ENCODE measurements around the gene INTS7.

The INTS7 gene

DNA sequence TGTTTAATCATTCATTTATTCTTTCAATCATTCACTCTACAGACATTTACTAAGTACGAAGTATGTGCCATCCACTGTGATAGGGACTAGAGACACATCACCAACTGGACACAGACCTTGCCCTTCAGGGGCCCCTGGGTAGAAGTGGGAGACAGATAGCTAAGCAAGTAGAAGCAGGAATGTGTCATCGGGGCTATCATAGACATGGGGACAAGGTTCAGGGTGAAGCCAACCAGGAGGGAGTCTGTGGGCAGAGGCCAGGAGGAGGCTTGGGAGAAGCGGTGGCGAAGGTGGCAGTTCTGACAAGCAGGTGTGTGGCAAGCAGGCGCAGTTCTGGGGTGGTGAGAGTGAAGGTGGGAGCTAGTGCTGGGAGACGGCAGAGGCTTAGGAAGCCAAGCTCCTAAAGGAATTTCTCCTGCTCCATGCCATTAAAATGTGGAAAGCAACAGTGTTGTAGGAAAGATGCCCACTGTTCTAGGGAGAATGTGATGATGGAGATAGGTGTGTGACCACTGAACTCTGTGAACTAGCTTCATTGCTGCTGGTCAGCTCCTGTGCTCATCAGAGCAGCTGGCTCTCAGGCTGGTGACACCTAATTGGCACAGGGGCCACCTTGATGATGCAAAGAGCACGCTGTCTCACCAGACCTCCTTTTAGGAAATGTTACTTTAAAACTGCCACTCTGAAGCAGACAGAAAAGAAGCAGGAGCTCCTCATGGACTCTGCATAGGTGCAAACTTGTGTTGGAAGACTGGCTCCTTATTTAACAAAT lies 125.1 kb downstream of the INTS7 start:
- no peak overlapping the region for H3K27ac ChIP-seq (ENCODE audit: low read depth, low read length)

GRCh38 chr1:211909395-211909794 lies 126.0 kb downstream of the INTS7 start:
- H3K9ac ChIP-seq (ENCODE audit: low read depth in 1 of 2, low read length in 2 of 2): no peak overlapping the region
- H3K4me3 ChIP-seq (ENCODE audit: low read depth in 1 of 2, low read length in 2 of 2): no peak overlapping the region
- no peaks in the 10 kb centered on the region for H3K9me3 ChIP-seq (ENCODE audit: control insufficient read depth in 1 of 2, low read length in 2 of 2)
- H3K27ac ChIP-seq (ENCODE audit: low read depth, low read length): no peak overlapping the region
- H3K4me1 ChIP-seq (ENCODE audit: control insufficient read depth in 1 of 2, insufficient read depth in 2 of 2, low read length in 2 of 2): peaks cover 30 to 31% of the 10 kb centered on the region in 2 donors
- no peaks in the 10 kb centered on the region for H3K36me3 ChIP-seq (ENCODE audit: control insufficient read depth in 1 of 2, insufficient read depth in 2 of 2, low read length in 2 of 2)
- H3K27me3 ChIP-seq (ENCODE audit: control insufficient read depth in 1 of 2, insufficient read depth in 2 of 2, low read length in 2 of 2): no peaks in the 10 kb centered on the region

More for the DNA sequence above, 125.1 kb downstream of the INTS7 start:
- Histone ChIP-seq H3K4me1 (ENCODE audit: control insufficient read depth in 1 of 2, insufficient read depth in 2 of 2, low read length in 2 of 2) (peaks cover 30 to 31% of the 10 kb centered on the region in 2 donors), H3K27me3 (ENCODE audit: control insufficient read depth in 1 of 2, insufficient read depth in 2 of 2, low read length in 2 of 2) (no peaks in the 10 kb centered on the region), H3K4me3 (ENCODE audit: low read depth in 1 of 2, low read length in 2 of 2) (peak overlapping the region in 1 of 2 donors; percentile 4), H3K36me3 (ENCODE audit: control insufficient read depth in 1 of 2, insufficient read depth in 2 of 2, low read length in 2 of 2) (no peaks in the 10 kb centered on the region), H3K9ac (ENCODE audit: low read depth in 1 of 2, low read length in 2 of 2) (no peak overlapping the region), H3K9me3 (ENCODE audit: control insufficient read depth in 1 of 2, low read length in 2 of 2) (no peaks in the 10 kb centered on the region)

- Histone ChIP-seq H3K9me3 (ENCODE audit: control insufficient read depth in 1 of 2, low read length in 2 of 2) (no peaks in the 10 kb centered on the region), H3K9ac (ENCODE audit: low read depth in 1 of 2, low read length in 2 of 2) (no peak overlapping the region), H3K36me3 (ENCODE audit: control insufficient read depth in 1 of 2, insufficient read depth in 2 of 2, low read length in 2 of 2) (no peaks in the 10 kb centered on the region), H3K27me3 (ENCODE audit: control insufficient read depth in 1 of 2, insufficient read depth in 2 of 2, low read length in 2 of 2) (no peaks in the 10 kb centered on the region), H3K27ac (ENCODE audit: low read depth, low read length) (no peak overlapping the region), H3K4me1 (ENCODE audit: control insufficient read depth in 1 of 2, insufficient read depth in 2 of 2, low read length in 2 of 2) (peaks cover 30 to 31% of the 10 kb centered on the region in 2 donors), H3K4me3 (ENCODE audit: low read depth in 1 of 2, low read length in 2 of 2) (no peak overlapping the region)
Observed at GRCh38 chr1:211908951-211909350, 126.4 kb downstream of the INTS7 start.

GRCh38 chr1:211908453-211908852 lies 126.9 kb downstream of the INTS7 start:
- H3K9me3 ChIP-seq (ENCODE audit: control insufficient read depth in 1 of 2, low read length in 2 of 2): no peaks in the 10 kb centered on the region
- no peaks in the 10 kb centered on the region for H3K27me3 ChIP-seq (ENCODE audit: control insufficient read depth in 1 of 2, insufficient read depth in 2 of 2, low read length in 2 of 2)
- no peaks in the 10 kb centered on the region for H3K36me3 ChIP-seq (ENCODE audit: control insufficient read depth in 1 of 2, insufficient read depth in 2 of 2, low read length in 2 of 2)
- no peak overlapping the region for H3K4me3 ChIP-seq (ENCODE audit: low read depth in 1 of 2, low read length in 2 of 2)
- H3K27ac ChIP-seq (ENCODE audit: low read depth, low read length): no peak overlapping the region
- peaks cover 33 to 34% of the 10 kb centered on the region in 2 donors for H3K4me1 ChIP-seq (ENCODE audit: control insufficient read depth in 1 of 2, insufficient read depth in 2 of 2, low read length in 2 of 2)
- no peak overlapping the region for H3K9ac ChIP-seq (ENCODE audit: low read depth in 1 of 2, low read length in 2 of 2)

DNA sequence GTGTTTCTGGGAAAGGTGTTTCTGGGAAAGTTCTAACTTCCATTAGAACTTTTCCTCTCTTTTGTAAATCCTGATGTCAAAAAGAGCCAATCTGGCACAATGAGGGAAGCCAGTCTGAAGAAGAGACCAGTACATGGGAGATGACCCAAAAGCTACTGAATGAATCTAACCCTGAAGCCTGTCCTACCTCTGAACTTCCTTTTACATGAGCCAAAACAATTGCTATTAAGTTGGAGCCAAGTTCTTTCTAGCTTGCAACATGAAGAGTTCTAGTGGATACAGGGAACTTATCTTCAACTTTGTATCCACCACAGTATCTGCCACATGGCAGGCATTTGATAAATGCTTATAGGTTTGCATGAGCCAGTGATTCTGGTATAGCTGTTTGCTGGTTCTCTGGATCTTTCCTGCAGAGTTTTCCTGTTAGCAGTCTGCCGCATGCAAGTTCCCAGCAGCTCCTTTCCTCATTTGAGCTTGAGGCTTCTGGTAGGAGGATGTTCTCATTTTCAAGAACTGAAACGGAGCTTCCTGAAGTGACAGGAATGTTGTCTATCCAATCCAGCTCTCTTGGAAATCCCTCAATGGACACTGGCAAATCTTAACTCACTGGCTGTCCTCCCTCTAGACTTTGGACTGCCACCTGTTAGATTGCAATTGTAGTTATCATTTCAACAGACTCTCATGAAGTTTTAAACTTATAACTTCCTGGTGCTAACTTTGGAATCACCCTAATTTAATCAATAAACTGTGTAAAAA lies 131.7 kb downstream of the INTS7 start:
- H3K9ac ChIP-seq (ENCODE audit: low read depth in 1 of 2, low read length in 2 of 2): no peak overlapping the region
- peaks cover 10 to 13% of the 10 kb centered on the region in 2 donors for H3K4me1 ChIP-seq (ENCODE audit: control insufficient read depth in 1 of 2, insufficient read depth in 2 of 2, low read length in 2 of 2)
- H3K9me3 ChIP-seq (ENCODE audit: control insufficient read depth in 1 of 2, low read length in 2 of 2): no peaks in the 10 kb centered on the region
- H3K27ac ChIP-seq (ENCODE audit: low read depth, low read length): no peak overlapping the region
- no peaks in the 10 kb centered on the region for H3K27me3 ChIP-seq (ENCODE audit: control insufficient read depth in 1 of 2, insufficient read depth in 2 of 2, low read length in 2 of 2)
- no peaks in the 10 kb centered on the region for H3K36me3 ChIP-seq (ENCODE audit: control insufficient read depth in 1 of 2, insufficient read depth in 2 of 2, low read length in 2 of 2)
- H3K4me3 ChIP-seq (ENCODE audit: low read depth in 1 of 2, low read length in 2 of 2): peak overlapping the region in 1 of 2 donors; percentile 32

DNA sequence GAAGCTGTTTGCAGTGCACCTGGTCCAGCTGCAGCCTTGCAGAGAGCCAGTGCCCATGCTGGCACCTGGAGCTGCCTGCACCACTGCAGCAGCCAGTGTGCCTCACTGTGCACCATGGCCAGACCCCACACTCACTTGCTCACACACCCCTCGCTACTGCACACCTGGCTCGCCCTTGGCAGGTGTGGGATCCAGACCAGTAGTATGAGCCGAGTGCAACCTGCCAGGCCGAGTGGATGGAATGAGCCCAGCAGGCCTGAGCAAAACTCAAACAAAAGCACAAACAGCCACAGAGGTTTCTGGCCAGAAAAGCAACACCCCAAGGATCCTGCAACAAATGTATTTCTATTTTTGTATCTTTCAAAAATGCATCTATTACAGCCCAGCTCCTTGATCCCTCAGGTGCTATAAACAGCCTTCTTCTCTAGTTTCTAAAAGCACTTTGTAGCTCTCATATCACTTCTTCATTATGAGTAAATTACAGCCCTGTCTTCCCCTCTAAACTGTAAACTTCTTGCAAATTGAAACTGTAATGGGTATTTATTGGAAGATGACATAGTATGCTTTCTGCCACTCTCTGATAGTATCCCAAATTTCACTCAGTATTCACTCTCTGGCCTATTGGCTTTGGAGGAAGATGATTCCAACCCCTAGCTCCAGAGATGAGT lies 132.6 kb downstream of the INTS7 start:
- H3K9me3 ChIP-seq (ENCODE audit: control insufficient read depth in 1 of 2, low read length in 2 of 2): no peaks in the 10 kb centered on the region
- H3K27ac ChIP-seq (ENCODE audit: low read depth, low read length): no peak overlapping the region
- no peaks in the 10 kb centered on the region for H3K36me3 ChIP-seq (ENCODE audit: control insufficient read depth in 1 of 2, insufficient read depth in 2 of 2, low read length in 2 of 2)
- no peak overlapping the region for H3K9ac ChIP-seq (ENCODE audit: low read depth in 1 of 2, low read length in 2 of 2)
- no peaks in the 10 kb centered on the region for H3K27me3 ChIP-seq (ENCODE audit: control insufficient read depth in 1 of 2, insufficient read depth in 2 of 2, low read length in 2 of 2)
- peaks cover 10 to 13% of the 10 kb centered on the region in 2 donors for H3K4me1 ChIP-seq (ENCODE audit: control insufficient read depth in 1 of 2, insufficient read depth in 2 of 2, low read length in 2 of 2)
- no peak overlapping the region for H3K4me3 ChIP-seq (ENCODE audit: low read depth in 1 of 2, low read length in 2 of 2)

DNA sequence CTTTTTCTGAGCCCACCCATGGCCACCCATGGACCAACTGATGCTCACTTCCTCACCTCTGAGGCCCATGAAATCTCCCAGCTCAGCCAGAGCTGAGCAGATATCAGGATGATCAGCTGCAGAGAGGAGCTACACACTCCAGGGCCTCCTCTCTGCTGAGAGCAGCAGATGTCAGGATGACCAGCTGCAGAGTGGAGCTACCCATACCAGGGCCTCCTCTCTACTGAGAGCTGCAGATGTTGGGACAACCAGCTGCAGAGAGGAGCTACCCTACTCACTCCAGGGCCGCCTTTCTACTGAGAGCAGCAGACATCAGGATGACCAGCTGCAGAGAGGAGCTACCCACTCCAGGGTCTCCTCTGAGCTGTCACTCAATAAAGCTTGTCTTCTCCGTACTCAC lies 133.4 kb downstream of the INTS7 start:
- no peaks in the 10 kb centered on the region for H3K9me3 ChIP-seq (ENCODE audit: control insufficient read depth in 1 of 2, low read length in 2 of 2)
- no peak overlapping the region for H3K9ac ChIP-seq (ENCODE audit: low read depth in 1 of 2, low read length in 2 of 2)
- H3K36me3 ChIP-seq (ENCODE audit: control insufficient read depth in 1 of 2, insufficient read depth in 2 of 2, low read length in 2 of 2): no peaks in the 10 kb centered on the region
- no peaks in the 10 kb centered on the region for H3K27me3 ChIP-seq (ENCODE audit: control insufficient read depth in 1 of 2, insufficient read depth in 2 of 2, low read length in 2 of 2)
- H3K4me3 ChIP-seq (ENCODE audit: low read depth in 1 of 2, low read length in 2 of 2): no peak overlapping the region
- H3K27ac ChIP-seq (ENCODE audit: low read depth, low read length): no peak overlapping the region
- peaks cover 10 to 13% of the 10 kb centered on the region in 2 donors for H3K4me1 ChIP-seq (ENCODE audit: control insufficient read depth in 1 of 2, insufficient read depth in 2 of 2, low read length in 2 of 2)

DNA sequence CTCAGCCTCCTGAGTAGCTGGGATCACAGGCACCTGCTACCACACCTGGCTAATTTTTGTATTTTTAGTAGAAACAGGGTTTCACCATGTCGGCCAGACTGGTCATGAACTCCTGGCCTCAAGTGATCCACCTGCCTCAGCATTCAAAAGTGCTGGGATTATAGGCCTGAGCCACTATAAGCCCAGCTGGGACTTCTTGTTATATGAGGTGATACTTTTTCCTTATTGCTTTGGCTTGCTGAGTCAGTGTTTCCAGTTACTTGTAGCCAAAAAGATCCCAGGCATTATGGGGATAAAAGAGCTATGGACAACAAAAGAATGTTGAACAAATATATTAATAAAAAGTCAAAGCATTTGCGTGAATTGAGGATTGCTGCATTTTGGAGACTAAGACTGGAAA lies 134.9 kb downstream of the INTS7 start:
- Histone ChIP-seq H3K9me3 (ENCODE audit: control insufficient read depth in 1 of 2, low read length in 2 of 2) (no peaks in the 10 kb centered on the region), H3K9ac (ENCODE audit: low read depth in 1 of 2, low read length in 2 of 2) (no peak overlapping the region), H3K27me3 (ENCODE audit: control insufficient read depth in 1 of 2, insufficient read depth in 2 of 2, low read length in 2 of 2) (no peaks in the 10 kb centered on the region), H3K4me3 (ENCODE audit: low read depth in 1 of 2, low read length in 2 of 2) (no peak overlapping the region), H3K36me3 (ENCODE audit: control insufficient read depth in 1 of 2, insufficient read depth in 2 of 2, low read length in 2 of 2) (no peaks in the 10 kb centered on the region), H3K4me1 (ENCODE audit: control insufficient read depth in 1 of 2, insufficient read depth in 2 of 2, low read length in 2 of 2) (peaks cover 15% of the 10 kb centered on the region in 2 donors), H3K27ac (ENCODE audit: low read depth, low read length) (no peak overlapping the region)

- H3K36me3 ChIP-seq (ENCODE audit: control insufficient read depth in 1 of 2, insufficient read depth in 2 of 2, low read length in 2 of 2): no peaks in the 10 kb centered on the region
- no peak overlapping the region for H3K9ac ChIP-seq (ENCODE audit: low read depth in 1 of 2, low read length in 2 of 2)
- H3K4me1 ChIP-seq (ENCODE audit: control insufficient read depth in 1 of 2, insufficient read depth in 2 of 2, low read length in 2 of 2): peaks cover 8 to 15% of the 10 kb centered on the region in 2 donors
- no peaks in the 10 kb centered on the region for H3K27me3 ChIP-seq (ENCODE audit: control insufficient read depth in 1 of 2, insufficient read depth in 2 of 2, low read length in 2 of 2)
- H3K9me3 ChIP-seq (ENCODE audit: control insufficient read depth in 1 of 2, low read length in 2 of 2): no peaks in the 10 kb centered on the region
- H3K4me3 ChIP-seq (ENCODE audit: low read depth in 1 of 2, low read length in 2 of 2): no peak overlapping the region
- no peak overlapping the region for H3K27ac ChIP-seq (ENCODE audit: low read depth, low read length)
Observed at GRCh38 chr1:211896958-211897357, 138.4 kb downstream of the INTS7 start.
